Transverse colon (tissue), 4 donors: ENCODE data around the gene CAMK2B. TPM values are rescaled to one million over a fixed set of nuclear protein-coding genes. Genes with fewer than 3 reads are reported as not detected.

ENCODE experiments used
- DNase-seq: peaks from one replicate; pipeline ENCODE4 v3.0.0-alpha.2; 2019
- H3K27ac ChIP-seq, 4 donors: fragments of 200-600 bp; sonication (generic); 2 replicates each; pipeline ENCODE4 v1.5.1; 2016 to 2018; ENCODE audit warnings: inconsistent platforms in 4 of 4
- H3K27me3 ChIP-seq: fragments of 200-600 bp; sonication (generic); 2 replicates; pipeline ENCODE4 v1.5.1; 2017; ENCODE audit warnings: inconsistent platforms
- H3K36me3 ChIP-seq, 4 donors: fragments of 200-600 bp; sonication (generic); 2 replicates each; pipeline ENCODE4 v1.5.1; 2017 to 2019; ENCODE audit warnings: inconsistent platforms in 4 of 4
- H3K4me1 ChIP-seq, 4 donors: fragments of 200-600 bp; sonication (generic); 2 replicates each; pipeline ENCODE4 v1.5.1; 2017 to 2020; ENCODE audit warnings: inconsistent platforms in 4 of 4
- H3K4me3 ChIP-seq, 4 donors: fragments of 200-600 bp; sonication (generic); 1 replicate in 1 of 4; 2 replicates in 3 of 4; pipeline versions ENCODE4 v1.5.1 to v1.6.1; 2017 to 2019; ENCODE audit warnings: inconsistent platforms in 4 of 4
- H3K9me3 ChIP-seq, 2 donors: fragments of 200-600 bp; sonication (generic); 2 replicates each; pipeline ENCODE4 v1.5.1; 2017 to 2019; ENCODE audit warnings: inconsistent platforms in 2 of 2
- EP300 ChIP-seq: sonication (generic); formaldehyde crosslinking; IDR thresholded peaks from one replicate; pipeline ENCODE4 v1.6.1; 2017; ENCODE audit warnings: antibody characterized with exemption, low read depth
- POLR2A ChIP-seq: fragments of 450-650 bp; IDR thresholded peaks from one replicate; pipeline ENCODE4 v1.6.1; 2016; ENCODE audit warnings: antibody characterized with exemption, mild to moderate bottlenecking, moderate library complexity
- POLR2AphosphoS5 ChIP-seq, 3 donors: sonication (generic); formaldehyde crosslinking; IDR thresholded peaks; one replicate each; pipeline ENCODE4 v1.6.1; 2016; ENCODE audit warnings: antibody characterized with exemption in 3 of 3
- WGBS, 2 donors: methylation state at CpG; one replicate each; pipeline ENCODE4 v1.1.5; 2018; ENCODE audit warnings: low coverage in 1 of 2; 5-methylcytosine and 5-hydroxymethylcytosine counted together
- in situ Hi-C, 4 donors: fragments of 200-750 bp; cut with MboI; loops; one replicate each; pipeline versions ENCODE4 v1.15.0 to v1.15.1; 2017; ENCODE audit warnings: low sequenced_read_pairs in 3 of 4, low pct_ligation_motif_present in 1 of 4, low pct_unique_long_range_greater_than_20kb in 1 of 4
- intact Hi-C: fragments of 100-400 bp; cut with DNase I; formaldehyde crosslinking; loops from one replicate; pipeline ENCODE4 v1.15.1; 2023; ENCODE audit warnings: low total_unique reads
- total RNA-seq, 4 donors: library from RNA; depleted of rRNA; stranded (reverse); fragments of >200 nt; gene quantifications; one replicate each; pipeline ENCODE4 v1.1.0, GENCODE V29; 2016
- TF ChIP-seq, protein P1 (sequence below), 5 experiments: fragments of 200-600 bp in 3 of 5; fragments of 450-650 bp in 2 of 5; sonication (generic) in 3 of 5; IDR thresholded peaks; 1 replicate in 2 of 5; 2 replicates in 3 of 5; pipeline ENCODE4 v1.5.1; 2016 to 2017; ENCODE audit warnings: antibody characterized with exemption in 5 of 5, inconsistent platforms in 3 of 5, mild to moderate bottlenecking in 2 of 5, moderate library complexity in 1 of 5

Gene CAMK2B
- total RNA-seq, 4 donors from 2014 or later: 0.16 to 2.8 (median 0.27) TPM; not detected in 1

DNA sequence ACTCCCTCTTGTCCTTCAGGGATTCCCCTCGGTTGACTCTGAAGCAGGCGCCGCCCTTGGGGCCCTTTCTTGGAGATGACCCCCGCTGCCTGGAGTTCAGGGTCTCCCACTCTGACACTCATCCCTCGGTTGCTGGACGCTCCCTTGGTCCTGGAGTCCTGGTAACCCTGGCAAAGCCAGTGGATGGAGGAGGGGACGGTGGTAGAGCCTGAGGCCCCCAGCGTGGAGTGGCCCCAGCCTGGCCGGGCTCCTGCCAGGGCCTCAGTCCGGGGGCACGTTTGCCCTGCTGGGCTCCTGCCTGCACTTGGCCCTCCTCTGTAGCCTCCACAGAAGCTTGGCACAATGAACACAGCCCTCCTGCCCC lies 9.3 kb upstream of the CAMK2B start:
- H3K27me3 ChIP-seq: peaks cover 3% of the 10 kb centered on the region
- in situ Hi-C loops: no loop called here
- TF ChIP-seq POLR2AphosphoS5 (IDR thresholded peaks at IDR 0.05): no peak
- TF ChIP-seq EP300: no peak
- TF ChIP-seq POLR2A: no peak
- TF ChIP-seq, protein P1, sequence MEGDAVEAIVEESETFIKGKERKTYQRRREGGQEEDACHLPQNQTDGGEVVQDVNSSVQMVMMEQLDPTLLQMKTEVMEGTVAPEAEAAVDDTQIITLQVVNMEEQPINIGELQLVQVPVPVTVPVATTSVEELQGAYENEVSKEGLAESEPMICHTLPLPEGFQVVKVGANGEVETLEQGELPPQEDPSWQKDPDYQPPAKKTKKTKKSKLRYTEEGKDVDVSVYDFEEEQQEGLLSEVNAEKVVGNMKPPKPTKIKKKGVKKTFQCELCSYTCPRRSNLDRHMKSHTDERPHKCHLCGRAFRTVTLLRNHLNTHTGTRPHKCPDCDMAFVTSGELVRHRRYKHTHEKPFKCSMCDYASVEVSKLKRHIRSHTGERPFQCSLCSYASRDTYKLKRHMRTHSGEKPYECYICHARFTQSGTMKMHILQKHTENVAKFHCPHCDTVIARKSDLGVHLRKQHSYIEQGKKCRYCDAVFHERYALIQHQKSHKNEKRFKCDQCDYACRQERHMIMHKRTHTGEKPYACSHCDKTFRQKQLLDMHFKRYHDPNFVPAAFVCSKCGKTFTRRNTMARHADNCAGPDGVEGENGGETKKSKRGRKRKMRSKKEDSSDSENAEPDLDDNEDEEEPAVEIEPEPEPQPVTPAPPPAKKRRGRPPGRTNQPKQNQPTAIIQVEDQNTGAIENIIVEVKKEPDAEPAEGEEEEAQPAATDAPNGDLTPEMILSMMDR (IDR thresholded peaks at IDR 0.05): no peak
- H3K4me3 ChIP-seq: no peak overlapping the region
- no peaks in the 10 kb centered on the region for H3K9me3 ChIP-seq
- WGBS, 2 donors: 90% methylated on average over 11 of the region's 11 CpGs; no CpG with 5 or more reads in 1 of the 2 donors
- intact Hi-C loops: no loop called here
- H3K36me3 ChIP-seq: no peaks in the 10 kb centered on the region
- no peak for DNase-seq
- H3K27ac ChIP-seq: no peak overlapping the region
- no peaks in the 10 kb centered on the region for H3K4me1 ChIP-seq

DNA sequence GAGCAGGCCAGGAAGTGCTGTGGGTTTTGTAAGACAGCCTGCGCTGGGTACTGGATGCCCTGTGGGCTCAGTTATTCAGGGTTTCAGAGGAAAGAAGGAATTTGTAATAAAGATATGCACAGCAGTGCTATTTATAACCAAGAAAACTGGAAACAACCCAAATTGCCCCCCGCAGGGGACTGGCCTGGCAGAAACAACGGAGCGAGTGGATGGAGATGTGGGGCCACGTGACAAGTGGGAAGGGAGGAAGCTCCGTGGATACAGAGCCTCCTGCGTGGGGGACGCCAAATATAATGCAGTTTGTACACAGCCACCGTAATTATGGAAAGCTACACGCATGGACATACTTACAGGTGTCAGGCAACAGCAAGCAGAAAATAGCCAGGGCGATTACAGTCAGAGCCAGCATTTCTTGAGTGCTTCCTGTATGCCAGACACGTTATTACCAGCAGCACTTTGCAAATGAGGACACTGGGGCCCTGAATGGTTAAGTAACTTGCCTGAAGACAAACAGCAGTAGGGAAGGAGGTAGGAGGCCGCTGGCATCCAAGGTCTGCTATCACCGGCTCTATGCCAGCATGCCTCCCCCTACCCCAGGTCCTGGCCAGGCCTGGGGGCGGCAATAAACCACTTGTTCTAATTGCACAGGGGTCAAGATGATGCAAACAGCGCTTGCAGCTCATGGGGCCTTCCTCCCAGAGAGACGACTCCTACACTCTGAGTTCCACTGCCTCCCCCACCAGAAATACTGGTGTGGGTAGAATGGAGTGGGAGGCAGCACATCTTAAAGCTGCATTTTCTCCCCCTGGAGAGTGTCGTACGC lies 8.7 kb upstream of the CAMK2B start:
- TF ChIP-seq, protein P1 (IDR thresholded peaks at IDR 0.05): no peak
- TF ChIP-seq POLR2AphosphoS5 (IDR thresholded peaks at IDR 0.05): no peak
- TF ChIP-seq POLR2A: no peak
- no peak for TF ChIP-seq EP300
- WGBS, 2 donors: 74% methylated on average over 19 of the region's 19 CpGs; no CpG with 5 or more reads in 1 of the 2 donors
- H3K4me3 ChIP-seq: no peak overlapping the region
- no peak overlapping the region for H3K27ac ChIP-seq
- DNase-seq: no peak
- peaks cover 3% of the 10 kb centered on the region for H3K27me3 ChIP-seq
- intact Hi-C loops (no loop called here), in situ Hi-C loops (no loop called here)
- no peaks in the 10 kb centered on the region for H3K4me1 ChIP-seq
- no peaks in the 10 kb centered on the region for H3K9me3 ChIP-seq
- H3K36me3 ChIP-seq: no peaks in the 10 kb centered on the region

DNA sequence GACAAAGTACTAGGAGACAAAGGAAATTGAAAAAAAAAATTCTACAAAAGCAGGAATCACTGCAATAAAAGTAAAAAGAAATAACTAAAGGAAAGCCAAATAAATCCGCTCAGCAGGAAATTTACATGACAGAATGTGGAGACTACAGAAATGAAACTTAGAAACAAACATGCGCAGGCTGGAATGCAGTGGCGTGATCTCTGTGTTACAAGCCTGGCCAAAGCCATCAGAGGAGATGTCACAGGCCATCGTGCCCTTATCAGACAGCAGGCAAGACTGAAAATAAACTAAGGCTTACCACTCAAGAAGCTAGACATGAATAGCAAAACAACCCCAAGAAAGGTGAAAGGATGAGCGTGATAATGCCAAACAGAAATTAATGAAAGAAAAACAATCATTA lies 6.3 kb upstream of the CAMK2B start:
- H3K4me1 ChIP-seq: no peaks in the 10 kb centered on the region
- intact Hi-C loops (no loop called here), in situ Hi-C loops (no loop called here)
- H3K36me3 ChIP-seq: no peaks in the 10 kb centered on the region
- DNase-seq: no peak
- H3K27ac ChIP-seq: no peak overlapping the region
- H3K4me3 ChIP-seq: no peak overlapping the region
- TF ChIP-seq, protein P1 (IDR thresholded peaks at IDR 0.05): no peak
- TF ChIP-seq EP300: no peak
- TF ChIP-seq POLR2AphosphoS5 (IDR thresholded peaks at IDR 0.05): no peak
- no peak for TF ChIP-seq POLR2A
- H3K9me3 ChIP-seq: no peaks in the 10 kb centered on the region
- peaks cover 9% of the 10 kb centered on the region for H3K27me3 ChIP-seq
- 13 to 55% methylated on average over 1 to 5 of the region's 5 CpGs for WGBS, 2 donors

DNA sequence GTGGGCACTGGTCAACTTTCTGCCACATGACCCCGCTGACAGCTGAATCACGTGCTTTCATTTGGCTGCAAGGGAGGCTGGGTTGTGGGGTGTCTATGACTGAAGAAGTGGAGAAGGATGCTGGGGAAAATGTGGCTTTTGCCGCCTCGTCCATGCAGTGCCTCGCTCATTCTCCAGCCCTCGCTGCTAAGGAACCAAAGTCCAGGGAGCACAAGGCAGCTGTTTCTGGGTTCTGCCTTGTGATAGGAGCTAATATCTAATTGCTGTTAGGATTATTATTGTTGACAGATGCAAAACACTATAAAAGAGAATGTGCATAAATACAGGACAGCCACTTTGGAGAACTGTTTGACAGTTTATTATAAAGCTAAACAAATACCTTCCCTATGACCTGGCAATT lies 4.9 kb upstream of the CAMK2B start:
- Histone ChIP-seq H3K27me3 (peaks cover 20% of the 10 kb centered on the region), H3K4me1 (no peaks in the 10 kb centered on the region), H3K27ac (no peak overlapping the region), H3K9me3 (no peaks in the 10 kb centered on the region), H3K36me3 (no peaks in the 10 kb centered on the region), H3K4me3 (no peak overlapping the region)
- in situ Hi-C loops (no loop called here), intact Hi-C loops (no loop called here)
- TF ChIP-seq POLR2A (no peak), POLR2AphosphoS5 (IDR thresholded peaks at IDR 0.05) (no peak), EP300 (no peak)
- TF ChIP-seq, protein P1 (IDR thresholded peaks at IDR 0.05): no peak
- no peak for DNase-seq
- 68 to 73% methylated on average over 4 to 6 of the region's 6 CpGs for WGBS, 2 donors
